Suprapubic skin (tissue), 4 donors: ENCODE results near the gene TTLL3. TPM values are rescaled to one million over a fixed set of nuclear protein-coding genes. Genes with fewer than 3 reads are reported as not detected.
"Not testable (repeated sequence)": the region's sequence is repeated elsewhere in the genome, so short reads cannot be mapped to it uniquely, and the experiment has no call there.

Experiments used
- DNase-seq, 2 donors: peaks; one replicate each; pipeline ENCODE4 v3.0.0-alpha.2; 2019; ENCODE audit warnings: low spot score in 2 of 2
- H3K27ac ChIP-seq: fragments of 200-600 bp; sonication (generic); one replicate; pipeline ENCODE4 v1.5.1; 2019
- H3K27me3 ChIP-seq: fragments of 200-600 bp; sonication (generic); one replicate; pipeline ENCODE4 v1.5.1; 2019
- H3K36me3 ChIP-seq: fragments of 200-600 bp; sonication (generic); one replicate; pipeline ENCODE4 v1.5.1; 2019
- H3K4me1 ChIP-seq: fragments of 200-600 bp; sonication (generic); one replicate; pipeline ENCODE4 v1.5.1; 2019
- H3K4me3 ChIP-seq: fragments of 200-600 bp; sonication (generic); one replicate; pipeline ENCODE4 v1.5.1; 2019; ENCODE audit warnings: mild to moderate bottlenecking
- H3K9me3 ChIP-seq: fragments of 200-600 bp; sonication (generic); one replicate; pipeline ENCODE4 v1.5.1; 2019
- CTCF ChIP-seq, 2 donors: fragments of 200-600 bp in 1 of 2; fragments of 450-650 bp in 1 of 2; sonication (generic) in 1 of 2; IDR thresholded peaks; one replicate each; pipeline ENCODE4 v1.5.1; 2016 to 2019; ENCODE audit warnings: antibody characterized with exemption in 2 of 2, mild to moderate bottlenecking in 1 of 2, moderate library complexity in 1 of 2
- EP300 ChIP-seq: sonication (generic); formaldehyde crosslinking; IDR thresholded peaks from one replicate; pipeline ENCODE4 v1.6.1; 2017; ENCODE audit warnings: antibody characterized with exemption
- POLR2A ChIP-seq, 2 donors: fragments of 450-650 bp; IDR thresholded peaks; one replicate each; pipeline ENCODE4 v1.6.1; 2017; ENCODE audit warnings: antibody characterized with exemption in 2 of 2, mild to moderate bottlenecking in 2 of 2, moderate library complexity in 2 of 2
- POLR2AphosphoS5 ChIP-seq, 3 donors: sonication (generic); formaldehyde crosslinking; IDR thresholded peaks; one replicate each; pipeline ENCODE4 v1.6.1; 2017; ENCODE audit warnings: antibody characterized with exemption in 3 of 3
- WGBS: methylation state at CpG from one replicate; pipeline ENCODE4 v1.1.5; 2018; 5-methylcytosine and 5-hydroxymethylcytosine counted together
- total RNA-seq, 4 donors: library from RNA; depleted of rRNA; stranded (reverse); fragments of >200 nt; gene quantifications; one replicate each; pipeline ENCODE4 v1.1.0, GENCODE V29; 2016

TTLL3 gene
- total RNA-seq, 4 donors from 2014 or later: 42.4 to 286 (median 83.3) TPM

- WGBS: under 1% methylated on average over 42 of the region's 42 CpGs
- no peak for TF ChIP-seq POLR2A (IDR thresholded peaks at IDR 0.05)
- TF ChIP-seq EP300: no peak
- no peak for TF ChIP-seq CTCF (IDR thresholded peaks at IDR 0.05)
- TF ChIP-seq POLR2AphosphoS5 (IDR thresholded peaks at IDR 0.05): no peak
- H3K27me3 ChIP-seq: no peaks in the 10 kb centered on the region
- H3K4me1 ChIP-seq: peaks cover 15% of the 10 kb centered on the region
- peaks cover 32% of the 10 kb centered on the region for H3K36me3 ChIP-seq
- H3K9me3 ChIP-seq: no peaks in the 10 kb centered on the region
- H3K27ac ChIP-seq: peak within 1 kb of the TSS; percentile 69
- peak; percentile 99 for DNase-seq
- H3K4me3 ChIP-seq: peak within 1 kb of the TSS; percentile 74
Measured at GRCh38 chr3:9843715-9844438, 33.8 kb downstream of the TTLL3 start, which contains the start of gene RPUSD3. Gene RPUSD3, minus strand, starts transcription at chr3:9844008. Its CDS starts 18 bp downstream, at chr3:9843990.

- peaks cover 9% of the 10 kb centered on the region for H3K36me3 ChIP-seq
- no peak overlapping the region for H3K27ac ChIP-seq
- 81% methylated on average over 6 of the region's 6 CpGs for WGBS
- H3K27me3 ChIP-seq: no peaks in the 10 kb centered on the region
- TF ChIP-seq CTCF (IDR thresholded peaks at IDR 0.05) (no peak), EP300 (no peak), POLR2A (IDR thresholded peaks at IDR 0.05) (no peak), POLR2AphosphoS5 (IDR thresholded peaks at IDR 0.05) (no peak)
- H3K4me1 ChIP-seq: peaks cover 17% of the 10 kb centered on the region
- no peak overlapping the region for H3K4me3 ChIP-seq
- no peak for DNase-seq
- no peaks in the 10 kb centered on the region for H3K9me3 ChIP-seq
Measured at GRCh38 chr3:9846231-9846630, 36.2 kb downstream of the TTLL3 start.

GRCh38 chr3:9846931-9847488, 36.9 kb downstream of the TTLL3 start:
- WGBS: 100% methylated on average over 3 of the region's 6 CpGs
- Histone ChIP-seq H3K27ac (no peak overlapping the region), H3K9me3 (no peaks in the 10 kb centered on the region), H3K4me3 (no peak overlapping the region), H3K27me3 (no peaks in the 10 kb centered on the region), H3K4me1 (peaks cover 24% of the 10 kb centered on the region), H3K36me3 (peaks cover 2% of the 10 kb centered on the region)
- TF ChIP-seq CTCF (IDR thresholded peaks at IDR 0.05): no peak
- no peak for TF ChIP-seq POLR2A (IDR thresholded peaks at IDR 0.05)
- no peak for TF ChIP-seq POLR2AphosphoS5 (IDR thresholded peaks at IDR 0.05)
- no peak for TF ChIP-seq EP300
- no peak for DNase-seq

- H3K36me3 ChIP-seq, H3K27me3 ChIP-seq, H3K4me3 ChIP-seq, H3K9me3 ChIP-seq, H3K27ac ChIP-seq, DNase-seq: not testable (repeated sequence)
- H3K4me1 ChIP-seq: peaks cover 30% of the 10 kb centered on the region
- WGBS: 39% methylated on average over 7 of the region's 9 CpGs
Measured at GRCh38 chr3:9847870-9848269, 37.8 kb downstream of the TTLL3 start.

GRCh38 chr3:9848860-9849259, 38.8 kb downstream of the TTLL3 start:
- not testable (repeated sequence) for DNase-seq, H3K4me3 ChIP-seq, H3K27me3 ChIP-seq, H3K36me3 ChIP-seq, H3K9me3 ChIP-seq
- Histone ChIP-seq H3K27ac (peak overlapping the region; percentile 51), H3K4me1 (peaks cover 30% of the 10 kb centered on the region)
- peak; percentile 42 to 43 for TF ChIP-seq CTCF (IDR thresholded peaks at IDR 0.05)
- TF ChIP-seq POLR2AphosphoS5 (IDR thresholded peaks at IDR 0.05): peak in 1 of 3 donors; percentile 17
- WGBS: 32% methylated on average over 4 of the region's 4 CpGs

- H3K4me1 ChIP-seq: peaks cover 25% of the 10 kb centered on the region
- H3K27me3 ChIP-seq, H3K4me3 ChIP-seq, H3K36me3 ChIP-seq, H3K9me3 ChIP-seq, DNase-seq: not testable (repeated sequence)
- WGBS: 77% methylated on average over 6 of the region's 6 CpGs
- H3K27ac ChIP-seq: peak overlapping the region; percentile 18
Measured at GRCh38 chr3:9851383-9851782, 41.3 kb downstream of the TTLL3 start.

- Histone ChIP-seq H3K4me1 (peaks cover 25% of the 10 kb centered on the region), H3K27ac (peak overlapping the region; percentile 18)
- H3K9me3 ChIP-seq, H3K4me3 ChIP-seq, H3K36me3 ChIP-seq, H3K27me3 ChIP-seq, DNase-seq: not testable (repeated sequence)
- 37% methylated on average over 6 of the region's 6 CpGs for whole genome bisulfite sequencing
Measured at GRCh38 chr3:9851926-9852325, 41.9 kb downstream of the TTLL3 start.
